Mesendoderm (in vitro differentiated cells): ENCODE data around the gene UBE2J2.

Experiments used
- DNase-seq: peaks from one replicate; pipeline ENCODE4 v3.0.0; 2013
- H2AK5ac ChIP-seq: 2 replicates; pipeline ENCODE4 v1.6.1; 2013; ENCODE audit warnings: low read length, inconsistent platforms
- H2BK120ac ChIP-seq: 2 replicates; pipeline ENCODE4 v1.6.1; 2013; ENCODE audit warnings: low read depth, mild to moderate bottlenecking, low read length, moderate library complexity, mixed read lengths
- H2BK15ac ChIP-seq: replicated peaks from 2 replicates; pipeline ENCODE4 v1.6.1; 2013; ENCODE audit warnings: low read depth, mild to moderate bottlenecking, moderate library complexity
- H2BK5ac ChIP-seq: 2 replicates; pipeline ENCODE4 v1.6.1; 2013; ENCODE audit warnings: low read length, inconsistent platforms
- H3K18ac ChIP-seq: 2 replicates; pipeline ENCODE4 v1.6.1; 2013; ENCODE audit warnings: mild to moderate bottlenecking, low read length, mixed read lengths
- H3K23ac ChIP-seq: one replicate; pipeline ENCODE4 v1.6.1; 2013; ENCODE audit warnings: low read length
- H3K27ac ChIP-seq: 2 replicates; pipeline ENCODE4 v1.5.1; 2013; ENCODE audit warnings: low read depth, mild to moderate bottlenecking, inconsistent platforms, low read length, moderate library complexity
- H3K27me3 ChIP-seq: 2 replicates; pipeline ENCODE4 v1.6.1; 2013; ENCODE audit warnings: low read length, control low read depth, mild to moderate bottlenecking, inconsistent platforms; ENCODE audit not compliant: insufficient read depth, poor library complexity
- H3K36me3 ChIP-seq: 2 replicates; pipeline ENCODE4 v1.6.1; 2013; ENCODE audit warnings: low read length, inconsistent platforms; ENCODE audit not compliant: control insufficient read depth, insufficient read depth
- H3K4ac ChIP-seq: one replicate; pipeline ENCODE4 v1.6.1; 2013; ENCODE audit warnings: low read depth, mild to moderate bottlenecking, low read length, moderate library complexity
- H3K4me1 ChIP-seq: 2 replicates; pipeline ENCODE4 v1.6.1; 2013; ENCODE audit warnings: low read depth, low read length, inconsistent platforms; ENCODE audit not compliant: control insufficient read depth
- H3K4me2 ChIP-seq: 2 replicates; pipeline ENCODE4 v1.6.1; 2013; ENCODE audit warnings: low read length
- H3K4me3 ChIP-seq: 2 replicates; pipeline ENCODE4 v1.5.1; 2013; ENCODE audit warnings: mild to moderate bottlenecking, low read length
- H3K56ac ChIP-seq: one replicate; pipeline ENCODE4 v1.6.1; 2013; ENCODE audit warnings: low read length
- H3K79me1 ChIP-seq: 2 replicates; pipeline ENCODE4 v1.6.1; 2013; ENCODE audit warnings: low read length, inconsistent platforms
- H3K79me2 ChIP-seq: 2 replicates; pipeline ENCODE4 v1.6.1; 2013; ENCODE audit warnings: mild to moderate bottlenecking, low read length; ENCODE audit not compliant: control insufficient read depth, insufficient read depth
- H3K9ac ChIP-seq: 2 replicates; pipeline ENCODE4 v1.6.1; 2013; ENCODE audit warnings: low read length, inconsistent platforms
- H4K5ac ChIP-seq: one replicate; pipeline ENCODE4 v1.6.1; 2013; ENCODE audit warnings: low read length
- H4K8ac ChIP-seq: one replicate; pipeline ENCODE4 v1.6.1; 2013; ENCODE audit warnings: low read depth, mild to moderate bottlenecking, control low read depth, low read length, moderate library complexity
- WGBS: extraction: QIAGEN DNeasy Blood & Tissue Kit; methylation state at CpG from one replicate; pipeline ENCODE4 v1.1.7; 2013; ENCODE audit warnings: low lambda C conversion rate, missing lambda C conversion rate; ENCODE audit not compliant: insufficient coverage; ENCODE audit errors: extremely low coverage; 5-methylcytosine and 5-hydroxymethylcytosine counted together

UBE2J2 gene

DNA sequence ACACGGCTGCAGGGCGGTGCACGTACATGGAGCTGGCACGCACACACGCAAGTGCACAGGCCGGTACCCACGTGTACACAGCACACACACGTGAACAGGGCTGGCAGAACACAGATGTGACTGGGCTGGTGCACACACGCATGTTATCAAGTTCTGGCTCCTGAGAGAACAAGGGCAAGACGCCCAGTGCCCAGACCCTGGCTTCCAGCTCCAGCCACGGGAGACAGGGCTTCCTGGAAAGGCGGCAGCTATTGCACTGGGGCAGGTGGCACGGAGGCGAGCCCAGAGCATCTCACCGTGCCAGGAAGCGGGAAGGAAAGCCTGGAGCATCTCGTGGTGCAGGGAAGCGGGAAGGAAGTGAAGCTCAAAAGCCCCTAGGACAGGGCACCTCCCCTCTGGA, 47.7 kb downstream of the UBE2J2 start:
- H3K27ac ChIP-seq, result no peak overlapping the region
- DNase-seq, result no peak
- H3K36me3 ChIP-seq, result peaks cover 4% of the 10 kb centered on the region
- no peak overlapping the region for H3K9ac ChIP-seq
- H3K79me2 ChIP-seq, result peaks cover 24% of the 10 kb centered on the region
- H4K8ac ChIP-seq, result no peak overlapping the region
- H4K5ac ChIP-seq, result no peak overlapping the region
- peaks cover 23% of the 10 kb centered on the region for H3K79me1 ChIP-seq
- no peak overlapping the region for H2AK5ac ChIP-seq
- no peak overlapping the region for H3K23ac ChIP-seq
- no CpG with 5 or more reads among the region's 18 CpGs for whole genome bisulfite sequencing
- no peak overlapping the region for H3K4ac ChIP-seq
- H3K4me2 ChIP-seq, result no peak overlapping the region
- peaks cover 3% of the 10 kb centered on the region for H3K4me1 ChIP-seq
- H2BK5ac ChIP-seq, result no peak overlapping the region
- H2BK15ac ChIP-seq, result no peak overlapping the region
- no peak overlapping the region for H3K4me3 ChIP-seq
- H3K56ac ChIP-seq, result no peak overlapping the region
- no peak overlapping the region for H2BK120ac ChIP-seq
- H3K18ac ChIP-seq, result no peak overlapping the region
- no peaks in the 10 kb centered on the region for H3K27me3 ChIP-seq

- no peak overlapping the region for H2BK5ac ChIP-seq
- H3K56ac ChIP-seq, result no peak overlapping the region
- no peak overlapping the region for H4K8ac ChIP-seq
- no peak overlapping the region for H3K27ac ChIP-seq
- H2AK5ac ChIP-seq, result no peak overlapping the region
- no peak overlapping the region for H3K4me3 ChIP-seq
- no peaks in the 10 kb centered on the region for H3K27me3 ChIP-seq
- peaks cover 19% of the 10 kb centered on the region for H3K79me1 ChIP-seq
- no peak overlapping the region for H3K9ac ChIP-seq
- H3K18ac ChIP-seq, result no peak overlapping the region
- DNase-seq, result no peak
- no peaks in the 10 kb centered on the region for H3K4me1 ChIP-seq
- H4K5ac ChIP-seq, result no peak overlapping the region
- no peak overlapping the region for H2BK15ac ChIP-seq
- no peak overlapping the region for H2BK120ac ChIP-seq
- no CpG with 5 or more reads among the region's 34 CpGs for WGBS
- H3K79me2 ChIP-seq, result peaks cover 19% of the 10 kb centered on the region
- no peak overlapping the region for H3K4ac ChIP-seq
- no peak overlapping the region for H3K23ac ChIP-seq
- H3K4me2 ChIP-seq, result no peak overlapping the region
- H3K36me3 ChIP-seq, result peaks cover 4% of the 10 kb centered on the region
Observed at GRCh38 chr1:1225238-1225845, 48.3 kb downstream of the UBE2J2 start.

GRCh38 chr1:1223891-1224290, 49.8 kb downstream of the UBE2J2 start:
- DNase-seq, result no peak
- Histone ChIP-seq H3K27me3 (no peaks in the 10 kb centered on the region), H3K79me2 (peaks cover 5% of the 10 kb centered on the region), H3K4me2 (no peak overlapping the region), H3K23ac (no peak overlapping the region), H4K5ac (no peak overlapping the region), H2BK5ac (no peak overlapping the region), H2AK5ac (no peak overlapping the region), H3K4me3 (no peak overlapping the region), H3K4me1 (no peaks in the 10 kb centered on the region), H2BK15ac (no peak overlapping the region), H2BK120ac (no peak overlapping the region), H3K27ac (no peak overlapping the region), H4K8ac (no peak overlapping the region), H3K56ac (no peak overlapping the region), H3K18ac (no peak overlapping the region), H3K79me1 (peaks cover 11% of the 10 kb centered on the region), H3K36me3 (peaks cover 4% of the 10 kb centered on the region), H3K9ac (no peak overlapping the region), H3K4ac (no peak overlapping the region)
- WGBS, result no CpG with 5 or more reads among the region's 21 CpGs

DNA sequence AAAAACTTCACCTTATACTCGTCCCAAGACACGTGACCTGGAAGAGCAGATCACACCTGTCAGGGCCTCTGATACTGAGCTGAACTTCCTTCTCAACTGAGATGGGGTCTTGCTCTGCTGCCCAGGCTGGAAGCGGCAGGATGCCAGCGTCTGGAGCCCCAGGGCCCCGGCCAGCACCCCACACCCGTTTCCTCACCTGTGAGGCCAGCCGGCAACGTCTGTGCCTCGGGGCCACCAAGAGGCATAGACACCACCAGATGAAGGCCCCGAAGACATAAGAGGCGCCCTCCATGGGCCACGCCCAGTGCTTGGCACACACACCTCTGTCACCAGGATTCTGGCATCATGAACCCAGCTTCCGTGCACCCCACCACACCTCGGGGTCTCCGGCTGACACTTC, 50.3 kb downstream of the UBE2J2 start:
- no peak overlapping the region for H2AK5ac ChIP-seq
- H3K56ac ChIP-seq, result no peak overlapping the region
- peaks cover 4% of the 10 kb centered on the region for H3K79me2 ChIP-seq
- no peak overlapping the region for H3K23ac ChIP-seq
- no CpG with 5 or more reads among the region's 15 CpGs for WGBS
- H3K18ac ChIP-seq, result no peak overlapping the region
- peaks cover 9% of the 10 kb centered on the region for H3K79me1 ChIP-seq
- no peak overlapping the region for H4K5ac ChIP-seq
- H3K27me3 ChIP-seq, result no peaks in the 10 kb centered on the region
- no peak overlapping the region for H2BK5ac ChIP-seq
- no peak overlapping the region for H3K4me2 ChIP-seq
- H3K4me3 ChIP-seq, result no peak overlapping the region
- H3K4ac ChIP-seq, result no peak overlapping the region
- no peak overlapping the region for H3K27ac ChIP-seq
- H2BK15ac ChIP-seq, result no peak overlapping the region
- H3K9ac ChIP-seq, result no peak overlapping the region
- peaks cover 4% of the 10 kb centered on the region for H3K36me3 ChIP-seq
- H2BK120ac ChIP-seq, result no peak overlapping the region
- H3K4me1 ChIP-seq, result no peaks in the 10 kb centered on the region
- no peak for DNase-seq
- H4K8ac ChIP-seq, result no peak overlapping the region

DNA sequence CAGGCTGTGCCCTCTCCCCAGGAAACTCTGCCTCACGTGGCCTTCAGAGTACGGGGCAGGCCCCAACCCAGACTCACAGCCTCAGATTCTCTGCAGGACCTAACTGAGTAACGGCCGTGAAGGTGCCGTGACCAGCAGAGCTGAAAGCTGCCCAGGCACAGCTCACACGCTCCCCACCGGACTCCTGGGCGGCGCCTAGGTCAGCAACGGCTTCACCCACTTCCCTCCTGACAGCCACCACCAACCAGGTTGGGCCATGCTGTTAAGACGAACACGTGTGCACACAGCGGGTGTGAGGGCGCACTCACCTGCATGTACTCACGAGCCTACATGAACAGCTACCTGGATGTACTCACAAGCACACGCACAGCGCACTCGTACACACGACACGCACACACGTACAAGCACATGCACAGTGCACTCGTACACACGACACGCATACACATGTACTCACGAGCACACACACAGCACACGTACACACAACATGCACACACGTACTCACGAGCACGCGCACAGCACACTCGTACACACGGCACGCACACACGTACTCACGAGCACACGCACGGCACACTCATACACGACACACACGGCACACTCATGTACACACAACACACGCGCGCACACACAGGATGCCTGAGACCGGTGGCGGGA, 51.0 kb downstream of the UBE2J2 start:
- H2BK5ac ChIP-seq, result no peak overlapping the region
- H3K27me3 ChIP-seq, result no peaks in the 10 kb centered on the region
- H3K79me1 ChIP-seq, result peaks cover 7% of the 10 kb centered on the region
- no peak overlapping the region for H3K4me2 ChIP-seq
- DNase-seq, result no peak
- no peak overlapping the region for H3K27ac ChIP-seq
- H4K8ac ChIP-seq, result no peak overlapping the region
- no peak overlapping the region for H2BK15ac ChIP-seq
- H3K9ac ChIP-seq, result no peak overlapping the region
- H2AK5ac ChIP-seq, result no peak overlapping the region
- H3K79me2 ChIP-seq, result peaks cover under 1% of the 10 kb centered on the region
- H3K4me1 ChIP-seq, result no peaks in the 10 kb centered on the region
- H3K4me3 ChIP-seq, result no peak overlapping the region
- H3K18ac ChIP-seq, result no peak overlapping the region
- H2BK120ac ChIP-seq, result no peak overlapping the region
- no peak overlapping the region for H4K5ac ChIP-seq
- H3K36me3 ChIP-seq, result peaks cover 4% of the 10 kb centered on the region
- no CpG with 5 or more reads among the region's 44 CpGs for WGBS
- H3K23ac ChIP-seq, result no peak overlapping the region
- H3K4ac ChIP-seq, result no peak overlapping the region
- no peak overlapping the region for H3K56ac ChIP-seq
